ENCODE measurements around the gene NSL1. TPM values are rescaled to one million over a fixed set of nuclear protein-coding genes. Genes with fewer than 3 reads are reported as not detected.
A peak's percentile ranks its signal among the peaks of the same experiment; 100 is the strongest.

Gene NSL1
- total RNA-seq, 1 experiment from 2014 or later, result 36.4 TPM

- TF ChIP-seq, protein P1, sequence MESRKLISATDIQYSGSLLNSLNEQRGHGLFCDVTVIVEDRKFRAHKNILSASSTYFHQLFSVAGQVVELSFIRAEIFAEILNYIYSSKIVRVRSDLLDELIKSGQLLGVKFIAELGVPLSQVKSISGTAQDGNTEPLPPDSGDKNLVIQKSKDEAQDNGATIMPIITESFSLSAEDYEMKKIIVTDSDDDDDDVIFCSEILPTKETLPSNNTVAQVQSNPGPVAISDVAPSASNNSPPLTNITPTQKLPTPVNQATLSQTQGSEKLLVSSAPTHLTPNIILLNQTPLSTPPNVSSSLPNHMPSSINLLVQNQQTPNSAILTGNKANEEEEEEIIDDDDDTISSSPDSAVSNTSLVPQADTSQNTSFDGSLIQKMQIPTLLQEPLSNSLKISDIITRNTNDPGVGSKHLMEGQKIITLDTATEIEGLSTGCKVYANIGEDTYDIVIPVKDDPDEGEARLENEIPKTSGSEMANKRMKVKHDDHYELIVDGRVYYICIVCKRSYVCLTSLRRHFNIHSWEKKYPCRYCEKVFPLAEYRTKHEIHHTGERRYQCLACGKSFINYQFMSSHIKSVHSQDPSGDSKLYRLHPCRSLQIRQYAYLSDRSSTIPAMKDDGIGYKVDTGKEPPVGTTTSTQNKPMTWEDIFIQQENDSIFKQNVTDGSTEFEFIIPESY (IDR thresholded peaks at IDR 0.05; ENCODE audit: extremely low read depth, insufficient replicate concordance, low read length), result peak; percentile 33
- peak; percentile 92 for TF ChIP-seq MAX (IDR thresholded peaks at IDR 0.05)
Measured at GRCh38 chr1:212791676-212792395, at the start of gene NSL1, which contains the start of gene TATDN3 (continued).

DNA sequence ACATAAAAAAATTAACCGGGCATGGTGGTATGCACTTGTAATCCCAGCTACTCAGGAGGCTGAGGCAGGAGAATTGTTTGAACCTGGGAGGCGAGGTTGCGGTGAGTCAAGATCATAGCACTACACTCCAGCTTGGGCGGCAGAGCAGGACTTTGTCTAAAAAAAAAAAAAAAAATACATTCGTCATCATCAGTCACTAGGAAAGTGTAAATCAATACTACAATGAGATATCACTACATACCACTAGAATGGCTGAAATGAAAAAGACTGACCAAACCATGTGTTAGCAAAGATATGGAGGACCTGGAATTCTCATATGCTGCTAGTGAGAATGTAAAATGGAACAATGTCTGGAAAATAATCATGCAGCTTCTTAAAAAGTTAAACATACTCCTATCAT, 46.6 kb upstream of the NSL1 start:
- DNase-seq (ENCODE audit: low read depth, low spot score) (no peak), ATAC-seq (no peak)
- H3K9me2 ChIP-seq (ENCODE audit: insufficient read depth), result no peaks in the 10 kb centered on the region
- no peak overlapping the region for H3K27ac ChIP-seq (ENCODE audit: low read depth, low read length)
- RAD21 ChIA-PET (ENCODE audit: low non-redundant PET in 1 of 2, low total read pairs in 2 of 2, uncharacterized antibody in 2 of 2, unreplicated experiment in 2 of 2), result no interaction called here
- no peaks in the 10 kb centered on the region for H3K9me3 ChIP-seq (ENCODE audit: control insufficient read depth in 1 of 2, insufficient read depth in 1 of 2, low read depth in 1 of 2, low read length in 2 of 2)
- H3K4me1 ChIP-seq (ENCODE audit: control insufficient read depth in 1 of 2, insufficient read depth in 2 of 2, low read length in 2 of 2), result no peaks in the 10 kb centered on the region
- no peak overlapping the region for H3K4me2 ChIP-seq (ENCODE audit: low read length)
- no peak overlapping the region for H2AFZ ChIP-seq (ENCODE audit: low read depth, low read length, poor library complexity, severe bottlenecking)
- no TSS peak for BruUV-seq (replicated peaks)
- no peak overlapping the region for H3K9ac ChIP-seq (ENCODE audit: low read length)
- no peaks in the 10 kb centered on the region for H3K27me3 ChIP-seq (ENCODE audit: insufficient read depth, low read length)
- no peaks in the 10 kb centered on the region for H3K36me3 ChIP-seq (ENCODE audit: control insufficient read depth in 1 of 2, insufficient read depth in 2 of 2, low read length in 2 of 2)
- CTCF ChIA-PET, result no interaction called here
- POLR2A ChIA-PET, result no interaction called here
- no peaks in the 10 kb centered on the region for H3K79me2 ChIP-seq (ENCODE audit: insufficient read depth, low read length)
- intact Hi-C loops (cut with micrococcal nuclease), result no loop called here
- no peaks in the 10 kb centered on the region for H4K20me1 ChIP-seq (ENCODE audit: insufficient read depth)
- no peak overlapping the region for H3K4me3 ChIP-seq (replicated peaks in 1 of 2; ENCODE audit: low read depth in 1 of 2, low read length in 2 of 2)
- TF ChIP-seq, protein P1 (IDR thresholded peaks at IDR 0.05; ENCODE audit: extremely low read depth, insufficient replicate concordance, low read length), result no peak
- TF ChIP-seq RAD21 (IDR thresholded peaks at IDR 0.05; ENCODE audit: low read depth) (no peak), FOSL1 (IDR thresholded peaks at IDR 0.05; ENCODE audit: low read depth) (no peak), ZNF274 (IDR thresholded peaks at IDR 0.05; ENCODE audit: low read depth, low read length) (no peak), SRF (IDR thresholded peaks at IDR 0.05; ENCODE audit: low read depth) (no peak), EZH2 (IDR thresholded peaks at IDR 0.05) (no peak), JUND (IDR thresholded peaks at IDR 0.05) (no peak), SIN3A (IDR thresholded peaks at IDR 0.05; ENCODE audit: low read depth) (no peak), POLR2A (IDR thresholded peaks at IDR 0.05; ENCODE audit: borderline replicate concordance, extremely low read depth, insufficient read depth, insufficient read length) (no peak), YY1 (IDR thresholded peaks at IDR 0.05; ENCODE audit: extremely low read depth, insufficient replicate concordance, low read depth, low read length) (no peak), ELF1 (IDR thresholded peaks at IDR 0.05; ENCODE audit: borderline replicate concordance, low read depth) (no peak), ZFX (IDR thresholded peaks at IDR 0.05) (no peak), POLR2AphosphoS5 (IDR thresholded peaks at IDR 0.05; ENCODE audit: low read depth, low read length) (no peak)
- TF ChIP-seq, protein P2, sequence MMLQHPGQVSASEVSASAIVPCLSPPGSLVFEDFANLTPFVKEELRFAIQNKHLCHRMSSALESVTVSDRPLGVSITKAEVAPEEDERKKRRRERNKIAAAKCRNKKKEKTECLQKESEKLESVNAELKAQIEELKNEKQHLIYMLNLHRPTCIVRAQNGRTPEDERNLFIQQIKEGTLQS (IDR thresholded peaks at IDR 0.05), result no peak
- TF ChIP-seq, protein P3, sequence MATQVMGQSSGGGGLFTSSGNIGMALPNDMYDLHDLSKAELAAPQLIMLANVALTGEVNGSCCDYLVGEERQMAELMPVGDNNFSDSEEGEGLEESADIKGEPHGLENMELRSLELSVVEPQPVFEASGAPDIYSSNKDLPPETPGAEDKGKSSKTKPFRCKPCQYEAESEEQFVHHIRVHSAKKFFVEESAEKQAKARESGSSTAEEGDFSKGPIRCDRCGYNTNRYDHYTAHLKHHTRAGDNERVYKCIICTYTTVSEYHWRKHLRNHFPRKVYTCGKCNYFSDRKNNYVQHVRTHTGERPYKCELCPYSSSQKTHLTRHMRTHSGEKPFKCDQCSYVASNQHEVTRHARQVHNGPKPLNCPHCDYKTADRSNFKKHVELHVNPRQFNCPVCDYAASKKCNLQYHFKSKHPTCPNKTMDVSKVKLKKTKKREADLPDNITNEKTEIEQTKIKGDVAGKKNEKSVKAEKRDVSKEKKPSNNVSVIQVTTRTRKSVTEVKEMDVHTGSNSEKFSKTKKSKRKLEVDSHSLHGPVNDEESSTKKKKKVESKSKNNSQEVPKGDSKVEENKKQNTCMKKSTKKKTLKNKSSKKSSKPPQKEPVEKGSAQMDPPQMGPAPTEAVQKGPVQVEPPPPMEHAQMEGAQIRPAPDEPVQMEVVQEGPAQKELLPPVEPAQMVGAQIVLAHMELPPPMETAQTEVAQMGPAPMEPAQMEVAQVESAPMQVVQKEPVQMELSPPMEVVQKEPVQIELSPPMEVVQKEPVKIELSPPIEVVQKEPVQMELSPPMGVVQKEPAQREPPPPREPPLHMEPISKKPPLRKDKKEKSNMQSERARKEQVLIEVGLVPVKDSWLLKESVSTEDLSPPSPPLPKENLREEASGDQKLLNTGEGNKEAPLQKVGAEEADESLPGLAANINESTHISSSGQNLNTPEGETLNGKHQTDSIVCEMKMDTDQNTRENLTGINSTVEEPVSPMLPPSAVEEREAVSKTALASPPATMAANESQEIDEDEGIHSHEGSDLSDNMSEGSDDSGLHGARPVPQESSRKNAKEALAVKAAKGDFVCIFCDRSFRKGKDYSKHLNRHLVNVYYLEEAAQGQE (IDR thresholded peaks at IDR 0.05; ENCODE audit: low read depth), result no peak
